Measurements from ENCODE around the gene AGBL4.

The AGBL4 gene

DNA sequence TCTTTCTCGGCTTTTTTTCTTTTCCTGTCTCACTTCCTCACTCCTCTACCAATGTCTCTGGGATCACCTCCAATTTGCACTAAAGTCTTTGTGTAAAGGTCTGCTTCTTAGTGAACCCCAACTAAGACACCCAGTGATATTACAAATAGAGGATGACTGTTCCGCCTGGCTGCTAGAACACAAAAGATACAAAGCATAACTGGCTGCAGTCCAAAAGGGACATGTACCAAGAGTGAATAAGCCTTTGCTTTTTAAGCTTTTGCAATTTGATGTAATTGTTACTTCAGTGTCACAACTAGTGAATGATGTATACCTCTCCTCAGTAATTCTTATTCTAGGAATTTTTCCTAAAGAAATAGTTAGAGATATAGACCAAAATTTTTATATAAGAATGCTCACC is 1164.3 kb downstream of the AGBL4 start:
- DNase-seq (ENCODE audit: extremely low spot score) = no peak
- CTCF ChIA-PET = no interaction called here
- TF ChIP-seq, protein P1, sequence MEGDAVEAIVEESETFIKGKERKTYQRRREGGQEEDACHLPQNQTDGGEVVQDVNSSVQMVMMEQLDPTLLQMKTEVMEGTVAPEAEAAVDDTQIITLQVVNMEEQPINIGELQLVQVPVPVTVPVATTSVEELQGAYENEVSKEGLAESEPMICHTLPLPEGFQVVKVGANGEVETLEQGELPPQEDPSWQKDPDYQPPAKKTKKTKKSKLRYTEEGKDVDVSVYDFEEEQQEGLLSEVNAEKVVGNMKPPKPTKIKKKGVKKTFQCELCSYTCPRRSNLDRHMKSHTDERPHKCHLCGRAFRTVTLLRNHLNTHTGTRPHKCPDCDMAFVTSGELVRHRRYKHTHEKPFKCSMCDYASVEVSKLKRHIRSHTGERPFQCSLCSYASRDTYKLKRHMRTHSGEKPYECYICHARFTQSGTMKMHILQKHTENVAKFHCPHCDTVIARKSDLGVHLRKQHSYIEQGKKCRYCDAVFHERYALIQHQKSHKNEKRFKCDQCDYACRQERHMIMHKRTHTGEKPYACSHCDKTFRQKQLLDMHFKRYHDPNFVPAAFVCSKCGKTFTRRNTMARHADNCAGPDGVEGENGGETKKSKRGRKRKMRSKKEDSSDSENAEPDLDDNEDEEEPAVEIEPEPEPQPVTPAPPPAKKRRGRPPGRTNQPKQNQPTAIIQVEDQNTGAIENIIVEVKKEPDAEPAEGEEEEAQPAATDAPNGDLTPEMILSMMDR (IDR thresholded peaks at IDR 0.05; ENCODE audit: control extremely low read depth, extremely low read depth, low read depth, missing control alignments) = no peak
- POLR2A ChIA-PET = no interaction called here

DNA sequence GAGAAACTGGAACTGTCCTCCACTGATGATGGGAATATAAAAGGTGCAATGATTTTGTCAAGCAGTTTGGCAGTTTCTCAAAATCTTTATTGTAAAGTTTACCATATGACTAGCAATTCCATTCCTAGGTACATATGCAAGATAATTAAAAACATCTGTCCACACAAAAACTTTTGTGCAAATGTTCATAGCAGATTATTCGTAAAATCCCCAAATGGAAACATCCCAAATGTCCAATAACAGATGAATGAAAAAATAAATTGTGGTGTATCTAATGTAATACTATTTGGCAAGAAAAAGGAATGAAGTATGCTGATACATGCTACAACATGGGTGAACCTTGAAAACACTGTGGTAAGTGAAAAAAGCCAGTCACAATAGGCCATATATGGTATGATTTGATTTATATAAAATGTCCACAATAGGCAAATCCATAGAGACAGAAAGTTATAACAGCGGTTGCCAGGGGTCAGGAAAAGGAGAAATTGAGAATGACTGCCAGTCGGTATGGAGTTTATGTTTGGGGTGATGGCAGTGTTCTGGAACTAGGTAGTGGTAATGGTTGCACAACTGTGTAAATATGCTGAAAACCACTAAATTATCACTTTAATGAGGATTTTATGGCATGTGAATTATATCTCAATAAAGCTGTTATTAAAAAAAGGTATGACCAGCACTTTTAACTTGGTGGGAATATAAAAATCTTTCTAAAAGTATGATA is 1165.4 kb downstream of the AGBL4 start:
- POLR2A ChIA-PET = no interaction called here
- TF ChIP-seq, protein P1 (IDR thresholded peaks at IDR 0.05; ENCODE audit: control extremely low read depth, extremely low read depth, low read depth, missing control alignments) = no peak
- CTCF ChIA-PET = no interaction called here
- DNase-seq (ENCODE audit: extremely low spot score) = no peak

DNA sequence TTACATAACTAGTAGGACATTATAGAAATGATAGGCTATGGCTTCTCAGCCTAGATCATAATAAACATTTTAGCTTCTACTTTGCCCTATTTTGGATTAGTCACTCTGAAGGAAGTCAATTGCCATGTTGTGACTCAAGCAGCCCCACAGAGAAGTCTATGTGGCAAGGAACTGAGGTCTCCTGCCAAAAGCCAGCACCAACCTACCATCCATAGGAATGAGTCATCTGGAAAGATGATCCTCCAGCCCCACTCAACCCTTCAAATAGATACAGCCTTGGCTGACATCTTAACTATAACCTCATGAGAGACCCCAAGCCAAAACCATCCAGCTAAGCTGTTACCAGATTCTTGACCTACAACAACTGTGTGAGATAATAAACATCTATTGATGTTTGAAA is 1170.7 kb downstream of the AGBL4 start:
- ChIA-PET POLR2A (no interaction called here), CTCF (no interaction called here)
- TF ChIP-seq, protein P1 (IDR thresholded peaks at IDR 0.05; ENCODE audit: control extremely low read depth, extremely low read depth, low read depth, missing control alignments) = no peak
- no peak for DNase-seq (ENCODE audit: extremely low spot score)

DNA sequence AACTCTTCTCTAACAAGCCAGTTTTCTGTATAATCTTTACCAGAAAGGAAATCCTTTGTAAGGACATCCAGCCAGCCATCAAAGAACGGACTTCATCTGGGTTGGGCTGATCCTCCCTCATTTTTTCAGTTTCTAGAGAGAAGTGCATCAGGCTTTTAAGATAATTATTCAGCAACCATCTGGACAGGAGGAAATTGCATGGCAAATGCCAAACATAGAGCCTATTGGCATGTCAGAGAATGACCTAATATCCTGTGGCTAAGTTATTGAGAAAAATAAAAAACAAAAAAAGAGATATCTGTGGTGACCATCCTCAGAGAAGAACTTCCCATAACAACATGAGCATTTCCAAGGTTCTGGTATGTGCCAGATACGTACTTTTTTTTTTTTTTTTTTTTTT is 1172.1 kb downstream of the AGBL4 start:
- CTCF ChIA-PET = no interaction called here
- no peak for DNase-seq (ENCODE audit: extremely low spot score)
- POLR2A ChIA-PET = no interaction called here

DNA sequence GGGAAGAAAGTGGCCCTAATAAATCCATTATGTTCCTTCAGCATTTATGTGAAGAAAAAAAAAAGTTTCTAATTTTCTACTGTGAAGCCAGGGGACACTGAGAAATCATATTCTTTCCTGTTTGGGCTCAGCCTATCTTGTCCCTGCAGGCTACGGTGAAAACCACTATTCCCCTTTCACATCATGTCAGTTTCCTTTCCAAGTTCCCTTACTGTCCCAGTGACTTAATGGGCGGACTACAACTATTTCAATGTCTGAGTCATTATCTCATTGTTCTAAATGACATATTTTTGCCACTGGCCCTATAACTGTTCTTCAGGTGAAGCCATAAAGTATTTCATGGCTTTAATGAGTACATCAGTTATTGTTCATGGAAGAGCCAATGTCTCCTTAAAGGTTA is 1175.7 kb downstream of the AGBL4 start:
- TF ChIP-seq, protein P1 (IDR thresholded peaks at IDR 0.05; ENCODE audit: control extremely low read depth, extremely low read depth, low read depth, missing control alignments) = no peak
- DNase-seq (ENCODE audit: extremely low spot score) = no peak
- POLR2A ChIA-PET = no interaction called here
- CTCF ChIA-PET = no interaction called here

More for the DNA sequence above, 1172.1 kb downstream of the AGBL4 start:
- TF ChIP-seq, protein P1 (IDR thresholded peaks at IDR 0.05; ENCODE audit: control extremely low read depth, extremely low read depth, low read depth, missing control alignments) = no peak

DNA sequence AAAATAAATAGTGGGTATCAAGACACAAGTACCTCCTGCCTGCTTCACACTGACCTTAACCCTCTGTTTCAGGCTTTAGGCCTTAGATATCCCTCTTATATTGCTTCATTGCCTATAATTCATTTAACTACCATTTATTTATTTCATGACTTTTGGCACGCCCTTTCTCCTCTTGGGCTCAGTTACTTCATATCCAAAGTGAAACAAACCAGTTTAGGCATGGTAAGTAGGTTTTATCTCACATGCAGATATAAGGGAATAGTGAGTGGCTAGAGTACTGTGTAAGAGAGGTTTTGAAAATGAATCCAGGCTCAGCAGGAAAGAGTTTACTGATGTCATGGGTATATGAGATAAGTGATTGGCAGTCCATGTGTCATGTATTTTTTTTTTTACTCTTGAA is 1177.3 kb downstream of the AGBL4 start:
- DNase-seq (ENCODE audit: extremely low spot score) = no peak
- TF ChIP-seq, protein P1 (IDR thresholded peaks at IDR 0.05; ENCODE audit: control extremely low read depth, extremely low read depth, low read depth, missing control alignments) = no peak
- ChIA-PET POLR2A (no interaction called here), CTCF (no interaction called here)

All from GM10248 (cell line).